Measurements from ENCODE around the gene PTCD2.

PTCD2 gene

DNA sequence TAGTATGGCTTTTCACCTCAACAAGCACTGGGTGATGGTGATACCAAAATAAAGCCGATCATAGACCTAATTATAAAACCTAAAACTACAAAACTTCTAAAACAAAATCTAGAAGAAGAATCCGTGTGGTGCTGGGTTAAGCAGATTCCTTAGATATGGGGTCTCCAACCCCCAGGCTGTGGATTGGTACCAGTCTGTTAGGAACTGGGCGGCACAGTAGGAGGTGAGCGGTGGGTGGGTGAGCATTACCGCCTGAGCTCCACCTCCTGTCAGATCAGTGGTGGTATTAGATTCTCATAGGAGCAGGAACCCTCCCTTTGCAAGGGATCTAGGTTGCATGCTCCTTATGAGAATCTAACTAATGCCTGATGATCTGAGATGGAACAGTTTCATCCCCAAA, 33.4 kb upstream of the PTCD2 start:
- TF ChIP-seq TAF1 (IDR thresholded peaks at IDR 0.05; ENCODE audit: borderline replicate concordance, insufficient read depth, low read length): no peak
- no peak for TF ChIP-seq FOXP2 (optimal IDR thresholded peaks at IDR 0.05; ENCODE audit: borderline replicate concordance, extremely low read depth, extremely low read length, insufficient read depth)
- TF ChIP-seq POLR2AphosphoS5 (IDR thresholded peaks at IDR 0.05; ENCODE audit: low read depth, low read length): no peak
- TF ChIP-seq SIN3A (IDR thresholded peaks at IDR 0.05; ENCODE audit: borderline replicate concordance, insufficient read depth, low read length): no peak

DNA sequence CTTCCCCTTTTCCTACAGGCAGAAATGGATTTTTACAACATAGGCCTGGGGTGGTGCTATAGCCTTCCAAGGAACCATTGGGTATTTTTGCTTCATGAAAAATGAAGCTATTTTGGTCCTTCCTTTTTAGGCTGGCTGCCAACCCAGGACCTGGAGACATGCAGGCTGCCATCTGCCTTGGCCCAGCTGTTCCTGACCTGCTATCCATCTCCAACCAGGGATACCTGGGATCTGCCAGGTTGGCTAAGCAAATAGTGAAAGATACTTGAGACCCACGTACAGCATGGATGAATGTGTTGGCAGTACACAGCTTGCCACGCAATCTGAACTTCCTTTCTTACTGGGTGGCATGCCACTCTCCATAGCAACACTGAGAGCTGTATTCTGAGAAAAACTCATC, 31.2 kb upstream of the PTCD2 start:
- TF ChIP-seq POLR2AphosphoS5 (IDR thresholded peaks at IDR 0.05; ENCODE audit: low read depth, low read length) (no peak), SIN3A (IDR thresholded peaks at IDR 0.05; ENCODE audit: borderline replicate concordance, insufficient read depth, low read length) (no peak), TAF1 (IDR thresholded peaks at IDR 0.05; ENCODE audit: borderline replicate concordance, insufficient read depth, low read length) (no peak), FOXP2 (optimal IDR thresholded peaks at IDR 0.05; ENCODE audit: borderline replicate concordance, extremely low read depth, extremely low read length, insufficient read depth) (no peak)
- TF ChIP-seq, protein P1, sequence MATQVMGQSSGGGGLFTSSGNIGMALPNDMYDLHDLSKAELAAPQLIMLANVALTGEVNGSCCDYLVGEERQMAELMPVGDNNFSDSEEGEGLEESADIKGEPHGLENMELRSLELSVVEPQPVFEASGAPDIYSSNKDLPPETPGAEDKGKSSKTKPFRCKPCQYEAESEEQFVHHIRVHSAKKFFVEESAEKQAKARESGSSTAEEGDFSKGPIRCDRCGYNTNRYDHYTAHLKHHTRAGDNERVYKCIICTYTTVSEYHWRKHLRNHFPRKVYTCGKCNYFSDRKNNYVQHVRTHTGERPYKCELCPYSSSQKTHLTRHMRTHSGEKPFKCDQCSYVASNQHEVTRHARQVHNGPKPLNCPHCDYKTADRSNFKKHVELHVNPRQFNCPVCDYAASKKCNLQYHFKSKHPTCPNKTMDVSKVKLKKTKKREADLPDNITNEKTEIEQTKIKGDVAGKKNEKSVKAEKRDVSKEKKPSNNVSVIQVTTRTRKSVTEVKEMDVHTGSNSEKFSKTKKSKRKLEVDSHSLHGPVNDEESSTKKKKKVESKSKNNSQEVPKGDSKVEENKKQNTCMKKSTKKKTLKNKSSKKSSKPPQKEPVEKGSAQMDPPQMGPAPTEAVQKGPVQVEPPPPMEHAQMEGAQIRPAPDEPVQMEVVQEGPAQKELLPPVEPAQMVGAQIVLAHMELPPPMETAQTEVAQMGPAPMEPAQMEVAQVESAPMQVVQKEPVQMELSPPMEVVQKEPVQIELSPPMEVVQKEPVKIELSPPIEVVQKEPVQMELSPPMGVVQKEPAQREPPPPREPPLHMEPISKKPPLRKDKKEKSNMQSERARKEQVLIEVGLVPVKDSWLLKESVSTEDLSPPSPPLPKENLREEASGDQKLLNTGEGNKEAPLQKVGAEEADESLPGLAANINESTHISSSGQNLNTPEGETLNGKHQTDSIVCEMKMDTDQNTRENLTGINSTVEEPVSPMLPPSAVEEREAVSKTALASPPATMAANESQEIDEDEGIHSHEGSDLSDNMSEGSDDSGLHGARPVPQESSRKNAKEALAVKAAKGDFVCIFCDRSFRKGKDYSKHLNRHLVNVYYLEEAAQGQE (IDR thresholded peaks at IDR 0.05; ENCODE audit: insufficient read depth in 1 of 2, low read depth in 2 of 2, low read length in 2 of 2): no peak

DNA sequence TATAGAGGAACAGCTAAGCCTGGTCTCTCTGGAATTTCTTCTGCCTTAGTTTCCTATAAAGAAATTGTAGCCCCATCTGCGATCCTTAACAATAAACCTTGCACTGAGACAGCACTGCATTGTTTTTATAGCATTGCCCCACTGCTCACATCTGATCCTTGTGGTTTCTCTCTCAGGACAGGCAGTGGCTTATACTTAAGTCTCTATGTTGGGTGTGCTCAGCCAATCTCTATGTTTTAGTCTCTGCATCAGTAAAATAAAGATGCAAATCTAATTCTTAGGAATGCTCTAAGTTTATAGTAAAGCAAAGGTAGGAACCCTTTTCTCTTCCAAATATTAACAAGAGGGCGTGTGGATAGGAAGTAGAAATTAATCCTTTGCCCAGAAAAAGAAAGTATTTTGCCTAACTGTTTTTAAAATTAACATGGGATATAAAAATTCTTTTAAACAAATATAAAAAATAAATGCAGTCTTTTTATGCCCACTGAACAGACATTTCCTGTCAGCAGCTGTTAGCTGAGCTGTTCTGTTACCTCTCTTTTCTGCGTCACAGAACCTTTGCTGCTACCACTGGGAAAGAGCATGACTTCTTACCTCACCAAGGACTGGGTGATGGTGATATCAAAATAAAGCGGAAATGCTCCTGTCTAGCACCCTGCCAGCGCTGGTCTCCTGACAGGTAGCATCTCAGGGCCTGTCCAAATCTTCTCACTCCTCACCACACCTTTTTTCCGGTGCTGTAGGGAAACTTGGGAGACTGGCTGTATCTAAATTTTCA, 29.6 kb upstream of the PTCD2 start:
- TF ChIP-seq, protein P1 (IDR thresholded peaks at IDR 0.05; ENCODE audit: insufficient read depth in 1 of 2, low read depth in 2 of 2, low read length in 2 of 2): no peak
- TF ChIP-seq SIN3A (IDR thresholded peaks at IDR 0.05; ENCODE audit: borderline replicate concordance, insufficient read depth, low read length): no peak
- no peak for TF ChIP-seq POLR2AphosphoS5 (IDR thresholded peaks at IDR 0.05; ENCODE audit: low read depth, low read length)
- TF ChIP-seq FOXP2 (optimal IDR thresholded peaks at IDR 0.05; ENCODE audit: borderline replicate concordance, extremely low read depth, extremely low read length, insufficient read depth): no peak
- no peak for TF ChIP-seq TAF1 (IDR thresholded peaks at IDR 0.05; ENCODE audit: borderline replicate concordance, insufficient read depth, low read length)

DNA sequence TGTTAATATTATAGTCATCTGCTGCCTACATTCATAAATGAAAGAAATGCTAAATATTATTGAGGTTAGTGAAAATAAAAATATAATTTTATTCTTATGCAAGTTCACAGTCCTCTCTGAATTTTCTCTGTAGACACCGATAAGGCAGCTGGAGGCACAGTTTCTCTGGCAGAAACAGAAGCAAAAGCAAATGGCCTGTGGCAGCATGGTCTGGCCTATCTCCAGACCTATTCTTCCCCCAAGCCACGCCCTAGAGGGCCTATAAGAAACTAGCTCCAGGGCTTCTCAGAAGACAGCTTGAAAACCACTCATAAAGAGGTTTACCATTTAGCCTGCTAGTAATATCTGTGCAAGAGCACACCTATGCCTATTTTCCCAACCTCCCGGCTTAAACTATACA, 28.6 kb upstream of the PTCD2 start:
- TF ChIP-seq FOXP2 (optimal IDR thresholded peaks at IDR 0.05; ENCODE audit: borderline replicate concordance, extremely low read depth, extremely low read length, insufficient read depth) (no peak), SIN3A (IDR thresholded peaks at IDR 0.05; ENCODE audit: borderline replicate concordance, insufficient read depth, low read length) (no peak)

DNA sequence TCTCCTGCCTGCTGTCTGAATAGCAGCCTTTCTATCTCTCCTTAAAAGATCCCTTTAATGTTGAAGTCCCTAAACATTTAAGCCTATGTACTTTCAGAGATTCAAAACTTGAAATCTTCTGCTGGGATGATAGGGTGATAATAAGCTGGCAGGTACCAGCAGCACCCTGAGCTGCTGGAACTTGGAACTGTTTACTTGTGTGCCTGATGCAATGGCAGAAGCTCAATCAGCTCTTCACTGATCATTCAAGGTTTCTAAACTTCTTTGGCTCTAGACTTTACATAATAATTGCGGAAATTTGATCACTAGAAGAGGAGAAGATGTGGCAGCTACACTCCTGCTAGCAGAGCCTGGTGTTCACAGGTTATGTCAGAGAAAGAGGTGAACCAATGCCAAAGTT, 27.8 kb upstream of the PTCD2 start:
- TF ChIP-seq POLR2AphosphoS5 (IDR thresholded peaks at IDR 0.05; ENCODE audit: low read depth, low read length): no peak
- TF ChIP-seq TAF1 (IDR thresholded peaks at IDR 0.05; ENCODE audit: borderline replicate concordance, insufficient read depth, low read length): no peak

DNA sequence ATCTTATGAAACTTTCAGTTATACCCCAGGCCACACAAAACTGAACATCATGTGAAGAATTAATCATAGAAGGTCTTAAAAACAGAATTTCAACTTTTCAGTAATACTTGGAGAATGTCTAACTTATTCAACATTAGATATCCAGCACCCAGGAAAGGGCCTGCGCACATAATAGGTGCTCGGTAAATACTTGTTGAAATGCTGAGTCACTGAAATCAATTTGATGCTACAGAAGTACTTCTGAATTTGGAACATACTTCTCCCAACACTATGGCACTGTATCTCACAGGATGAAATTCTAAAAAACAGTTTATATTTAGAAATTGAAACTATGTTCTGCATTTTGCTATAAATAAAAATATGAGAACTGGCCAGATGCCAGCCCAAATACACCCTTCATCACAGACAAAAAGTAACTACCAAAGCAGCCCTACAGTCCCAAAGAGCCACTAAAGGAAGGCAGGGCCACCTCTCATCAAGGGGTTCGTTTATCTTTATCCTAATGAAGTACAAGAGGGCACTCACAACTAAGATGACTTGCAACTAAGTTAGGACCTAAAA, 26.6 kb upstream of the PTCD2 start:
- no peak for TF ChIP-seq FOXP2 (optimal IDR thresholded peaks at IDR 0.05; ENCODE audit: borderline replicate concordance, extremely low read depth, extremely low read length, insufficient read depth)

DNA sequence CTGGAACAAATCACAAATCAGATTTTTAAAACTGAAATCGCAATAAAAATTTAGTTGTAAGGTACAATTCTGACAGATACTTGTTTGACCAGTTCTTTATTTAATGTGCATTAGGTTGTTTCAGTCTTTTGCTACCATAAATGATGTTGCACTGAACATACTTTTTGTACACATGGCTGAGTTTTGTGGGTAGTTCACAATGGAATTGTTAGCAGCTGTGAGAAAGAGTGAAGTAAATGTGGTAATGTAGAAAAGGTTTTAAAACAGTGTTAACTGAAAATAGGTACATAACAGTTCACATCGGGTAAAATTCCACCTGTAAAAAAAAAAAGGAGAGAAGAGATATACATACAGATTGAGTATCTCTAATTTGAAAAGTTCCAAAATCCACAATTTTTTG, 25.7 kb upstream of the PTCD2 start:
- TF ChIP-seq, protein P1 (IDR thresholded peaks at IDR 0.05; ENCODE audit: insufficient read depth in 1 of 2, low read depth in 2 of 2, low read length in 2 of 2): no peak
- TF ChIP-seq POLR2AphosphoS5 (IDR thresholded peaks at IDR 0.05; ENCODE audit: low read depth, low read length) (no peak), SIN3A (IDR thresholded peaks at IDR 0.05; ENCODE audit: borderline replicate concordance, insufficient read depth, low read length) (no peak), TAF1 (IDR thresholded peaks at IDR 0.05; ENCODE audit: borderline replicate concordance, insufficient read depth, low read length) (no peak), FOXP2 (optimal IDR thresholded peaks at IDR 0.05; ENCODE audit: borderline replicate concordance, extremely low read depth, extremely low read length, insufficient read depth) (no peak)
